ENCODE measurements around the gene HOXA9. TPM values are rescaled to one million over a fixed set of nuclear protein-coding genes. Genes with fewer than 3 reads are reported as not detected.

Gene HOXA9
- total RNA-seq, 4 donors from 2014 or later: 19.5 to 130 (median 50.6) TPM

DNA sequence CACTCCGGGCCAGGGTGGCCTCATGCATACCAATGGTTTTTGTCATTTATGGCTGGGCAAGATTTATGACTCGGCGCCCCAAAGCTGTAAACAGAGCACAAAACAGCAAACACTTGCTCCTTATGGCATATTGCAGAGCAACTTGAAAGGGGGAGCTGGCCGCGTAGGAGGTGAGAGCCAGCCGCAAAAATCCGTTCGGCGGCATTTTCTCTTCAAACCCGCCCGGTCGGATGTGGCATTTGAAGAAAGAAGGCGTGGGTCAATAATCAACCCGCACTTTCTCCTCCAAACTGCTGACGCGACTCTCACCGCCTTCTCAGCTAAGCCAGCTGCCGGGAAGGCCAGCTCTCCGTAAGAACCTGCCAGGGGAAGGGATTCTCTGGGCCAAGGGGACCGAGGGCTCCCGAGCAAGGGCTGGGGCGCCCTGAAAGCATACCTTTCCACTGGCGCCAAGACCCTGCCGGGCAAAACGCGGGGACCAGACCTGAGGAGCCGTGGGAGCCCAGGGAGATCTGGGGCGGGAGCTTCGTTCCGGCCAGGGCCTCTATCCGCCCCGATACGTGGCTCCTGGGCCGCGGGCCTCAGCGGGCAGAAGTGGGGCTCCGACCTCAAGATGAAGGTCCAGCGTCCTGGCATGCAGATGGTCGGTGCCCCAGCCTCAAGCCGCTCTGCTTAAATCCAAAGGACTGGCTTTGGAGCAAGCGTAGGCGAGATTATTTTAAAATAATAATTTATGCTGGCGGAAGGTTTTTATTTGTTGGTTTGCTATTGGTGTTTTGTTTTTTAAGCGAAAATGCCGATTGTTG lies 49.9 kb downstream of the HOXA9 start:
- Histone ChIP-seq H3K27me3 (no peaks in the 10 kb centered on the region), H3K27ac (peak overlapping the region; percentile 90 to 96 (median 92)), H3K4me3 (peak overlapping the region; percentile 27 to 59 (median 38)), H3K4me1 (peaks cover 27 to 92% (median 80%) of the 10 kb centered on the region in 4 donors), H3K36me3 (no peaks in the 10 kb centered on the region), H3K9me3 (no peaks in the 10 kb centered on the region)
- WGBS, 2 donors (ENCODE audit: low coverage in 1 of 2): 36 to 45% methylated on average over 2 to 45 of the region's 45 CpGs
- peak; percentile 4 for TF ChIP-seq EP300 (IDR thresholded peaks at IDR 0.05; ENCODE audit: low read depth)
- TF ChIP-seq POLR2AphosphoS5 (IDR thresholded peaks at IDR 0.05): peak; percentile 76 to 84 (median 81)
- TF ChIP-seq, protein P1, sequence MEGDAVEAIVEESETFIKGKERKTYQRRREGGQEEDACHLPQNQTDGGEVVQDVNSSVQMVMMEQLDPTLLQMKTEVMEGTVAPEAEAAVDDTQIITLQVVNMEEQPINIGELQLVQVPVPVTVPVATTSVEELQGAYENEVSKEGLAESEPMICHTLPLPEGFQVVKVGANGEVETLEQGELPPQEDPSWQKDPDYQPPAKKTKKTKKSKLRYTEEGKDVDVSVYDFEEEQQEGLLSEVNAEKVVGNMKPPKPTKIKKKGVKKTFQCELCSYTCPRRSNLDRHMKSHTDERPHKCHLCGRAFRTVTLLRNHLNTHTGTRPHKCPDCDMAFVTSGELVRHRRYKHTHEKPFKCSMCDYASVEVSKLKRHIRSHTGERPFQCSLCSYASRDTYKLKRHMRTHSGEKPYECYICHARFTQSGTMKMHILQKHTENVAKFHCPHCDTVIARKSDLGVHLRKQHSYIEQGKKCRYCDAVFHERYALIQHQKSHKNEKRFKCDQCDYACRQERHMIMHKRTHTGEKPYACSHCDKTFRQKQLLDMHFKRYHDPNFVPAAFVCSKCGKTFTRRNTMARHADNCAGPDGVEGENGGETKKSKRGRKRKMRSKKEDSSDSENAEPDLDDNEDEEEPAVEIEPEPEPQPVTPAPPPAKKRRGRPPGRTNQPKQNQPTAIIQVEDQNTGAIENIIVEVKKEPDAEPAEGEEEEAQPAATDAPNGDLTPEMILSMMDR (IDR thresholded peaks at IDR 0.05): no peak
- peak; percentile 65 for TF ChIP-seq POLR2A (IDR thresholded peaks at IDR 0.05)
- in situ Hi-C loops (cut with MboI; ENCODE audit: low pct_ligation_motif_present in 1 of 4, low pct_unique_long_range_greater_than_20kb in 1 of 4, low sequenced_read_pairs in 3 of 4) (no loop called here), intact Hi-C loops (cut with DNase I; ENCODE audit: low total_unique reads) (no loop called here)
- DNase-seq: peak; percentile 75

DNA sequence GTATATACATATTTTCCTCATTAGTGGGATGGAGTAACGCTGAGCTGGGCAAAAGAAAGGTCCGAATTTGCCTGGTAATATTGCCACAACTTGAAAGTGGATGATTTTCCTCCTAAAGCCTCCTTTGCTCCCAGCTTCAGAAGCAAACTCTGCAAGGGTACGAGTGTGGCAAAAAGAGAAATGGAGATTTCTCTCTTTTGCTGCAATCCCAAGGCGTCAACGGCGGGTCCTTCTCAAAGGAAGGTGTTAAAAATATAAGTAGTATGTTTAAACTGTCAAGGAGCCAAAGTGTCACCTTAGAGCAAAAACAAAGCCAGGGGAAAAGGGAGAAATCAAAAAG lies 50.5 kb downstream of the HOXA9 start:
- Histone ChIP-seq H3K4me3 (peak overlapping the region in 2 of 4 donors; percentile 43 to 59), H3K36me3 (no peaks in the 10 kb centered on the region), H3K27ac (peak overlapping the region; percentile 90 to 96 (median 92)), H3K27me3 (no peaks in the 10 kb centered on the region), H3K4me1 (peaks cover 24 to 92% (median 80%) of the 10 kb centered on the region in 4 donors), H3K9me3 (no peaks in the 10 kb centered on the region)
- 27 to 35% methylated on average over 5 to 6 of the region's 6 CpGs for WGBS, 2 donors (ENCODE audit: low coverage in 1 of 2)
- TF ChIP-seq POLR2A (IDR thresholded peaks at IDR 0.05): no peak
- TF ChIP-seq EP300 (IDR thresholded peaks at IDR 0.05; ENCODE audit: low read depth): no peak
- no peak for TF ChIP-seq POLR2AphosphoS5 (IDR thresholded peaks at IDR 0.05)
- TF ChIP-seq, protein P1 (IDR thresholded peaks at IDR 0.05): no peak
- intact Hi-C loops (cut with DNase I; ENCODE audit: low total_unique reads) (no loop called here), in situ Hi-C loops (cut with MboI; ENCODE audit: low pct_ligation_motif_present in 1 of 4, low pct_unique_long_range_greater_than_20kb in 1 of 4, low sequenced_read_pairs in 3 of 4) (no loop called here)
- no peak for DNase-seq

DNA sequence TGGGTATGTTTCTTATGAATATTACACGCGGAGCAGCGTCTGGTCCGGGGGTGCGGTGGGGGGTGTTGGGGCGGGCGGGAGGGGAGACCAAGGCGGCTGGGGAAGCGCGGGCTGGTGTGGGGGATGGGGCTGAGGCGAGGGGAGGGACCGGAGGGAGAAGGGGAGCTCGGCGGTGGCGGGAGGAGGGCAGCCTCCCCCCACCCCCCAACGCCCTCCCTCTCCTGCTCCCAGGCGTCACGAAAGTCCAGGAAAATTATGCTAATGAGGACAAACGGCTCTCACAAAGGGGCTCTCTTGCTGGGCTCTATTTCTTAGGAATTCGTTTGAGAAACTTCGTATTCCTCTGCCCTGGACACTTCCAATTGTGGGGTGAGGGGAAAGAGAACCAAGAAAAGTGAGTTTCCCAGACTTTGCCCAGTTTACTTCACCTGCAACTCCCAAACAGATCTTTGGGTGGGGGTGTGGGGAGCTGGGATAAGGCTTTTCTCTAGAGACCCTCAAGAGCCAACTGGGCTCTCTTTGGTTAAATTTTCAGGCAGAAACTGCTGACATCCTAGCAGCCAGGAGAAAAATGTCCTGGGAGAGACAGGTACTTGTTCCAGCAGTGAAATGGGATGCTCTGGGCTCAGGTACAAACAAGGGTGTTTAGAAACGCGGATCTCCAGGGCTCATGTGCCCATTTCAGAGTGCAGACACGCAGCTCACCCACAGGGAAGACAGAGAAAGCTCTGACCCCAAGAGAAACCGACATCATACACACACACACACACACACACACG lies 51.2 kb downstream of the HOXA9 start:
- Histone ChIP-seq H3K27ac (peak overlapping the region; percentile 90 to 96 (median 92)), H3K9me3 (no peaks in the 10 kb centered on the region), H3K27me3 (no peaks in the 10 kb centered on the region), H3K4me3 (peak overlapping the region; percentile 45 to 59 (median 50)), H3K4me1 (peaks cover 22 to 92% (median 78%) of the 10 kb centered on the region in 4 donors), H3K36me3 (no peaks in the 10 kb centered on the region)
- in situ Hi-C loops (cut with MboI; ENCODE audit: low pct_ligation_motif_present in 1 of 4, low pct_unique_long_range_greater_than_20kb in 1 of 4, low sequenced_read_pairs in 3 of 4): no loop called here
- peak; percentile 52 for DNase-seq
- intact Hi-C loops (cut with DNase I; ENCODE audit: low total_unique reads): no loop called here
- 0 to 32% methylated on average over 4 to 14 of the region's 26 CpGs for WGBS, 2 donors (ENCODE audit: low coverage in 1 of 2)
- TF ChIP-seq POLR2AphosphoS5 (IDR thresholded peaks at IDR 0.05) (peak in 1 of 3 donors; percentile 16), EP300 (IDR thresholded peaks at IDR 0.05; ENCODE audit: low read depth) (no peak)

DNA sequence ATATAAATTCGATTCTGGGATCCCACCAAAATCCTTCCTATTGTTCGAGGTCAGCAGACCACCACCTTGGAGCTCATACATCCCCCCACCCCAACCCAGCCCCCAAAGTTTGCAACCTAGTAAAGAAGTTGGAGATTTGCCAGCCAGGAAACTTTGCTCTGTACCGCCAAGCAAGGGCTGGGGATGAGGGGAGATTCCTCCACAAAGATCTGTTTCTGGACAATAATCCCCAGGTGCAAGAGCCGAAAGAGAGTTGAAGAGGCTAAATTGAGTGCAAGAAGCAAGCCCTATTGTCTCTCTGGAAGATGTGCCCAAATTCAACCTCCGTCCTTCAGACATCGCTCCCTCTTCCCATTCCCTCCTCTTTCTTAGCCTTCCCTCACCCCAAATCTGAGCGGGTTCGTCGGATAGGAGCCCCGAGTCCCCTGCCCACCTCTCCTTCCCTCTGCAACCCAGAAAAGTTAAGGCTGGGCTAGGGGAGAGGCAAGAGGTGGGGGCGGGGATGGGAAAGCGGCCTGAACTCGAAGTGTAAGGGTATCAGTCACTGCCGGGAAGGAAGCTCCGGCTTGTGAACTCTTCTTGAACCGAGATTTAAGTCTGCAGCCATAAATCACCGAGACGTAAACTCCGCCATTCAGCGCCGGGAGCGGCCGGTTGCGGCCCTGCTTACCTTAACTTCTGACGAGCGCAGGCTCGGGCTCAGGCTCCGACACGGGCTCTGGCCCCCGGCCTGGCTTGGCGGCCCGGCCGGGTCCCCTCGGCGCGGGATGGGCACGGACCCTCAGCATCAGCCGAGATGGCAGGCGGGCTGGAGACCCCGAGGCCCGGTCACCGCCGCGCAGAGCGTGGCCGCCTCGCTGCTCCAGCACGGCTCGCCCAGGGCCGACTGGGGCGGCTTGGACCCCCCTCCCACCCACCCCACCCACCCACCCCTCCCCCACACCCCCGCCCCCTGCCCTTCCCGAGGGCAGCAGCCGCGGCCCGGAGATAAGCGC lies 52.1 kb downstream of the HOXA9 start:
- H3K4me1 ChIP-seq: peaks cover 14 to 92% (median 75%) of the 10 kb centered on the region in 4 donors
- no peaks in the 10 kb centered on the region for H3K9me3 ChIP-seq
- H3K27me3 ChIP-seq: no peaks in the 10 kb centered on the region
- H3K27ac ChIP-seq: peak overlapping the region; percentile 90 to 96 (median 92)
- intact Hi-C loops (cut with DNase I; ENCODE audit: low total_unique reads) (no loop called here), in situ Hi-C loops (cut with MboI; ENCODE audit: low pct_ligation_motif_present in 1 of 4, low pct_unique_long_range_greater_than_20kb in 1 of 4, low sequenced_read_pairs in 3 of 4) (no loop called here)
- peak; percentile 80 for DNase-seq
- H3K36me3 ChIP-seq: no peaks in the 10 kb centered on the region
- TF ChIP-seq POLR2AphosphoS5 (IDR thresholded peaks at IDR 0.05): peak; percentile 79 to 86 (median 82)
- TF ChIP-seq, protein P1 (IDR thresholded peaks at IDR 0.05): no peak
- TF ChIP-seq EP300 (IDR thresholded peaks at IDR 0.05; ENCODE audit: low read depth): peak; percentile 55
- peak; percentile 31 for TF ChIP-seq POLR2A (IDR thresholded peaks at IDR 0.05)
- peak overlapping the region; percentile 45 to 59 (median 50) for H3K4me3 ChIP-seq
- WGBS, 2 donors (ENCODE audit: low coverage in 1 of 2): 32% methylated on average over 2 to 51 of the region's 57 CpGs

All from transverse colon (tissue), 4 donors.